Measurements from ENCODE around the gene ATOH8. TPM values are rescaled to one million over a fixed set of nuclear protein-coding genes. Genes with fewer than 3 reads are reported as not detected.

The ATOH8 gene
- total RNA-seq, 1 experiment from 2014 or later, result 0.20 TPM

DNA sequence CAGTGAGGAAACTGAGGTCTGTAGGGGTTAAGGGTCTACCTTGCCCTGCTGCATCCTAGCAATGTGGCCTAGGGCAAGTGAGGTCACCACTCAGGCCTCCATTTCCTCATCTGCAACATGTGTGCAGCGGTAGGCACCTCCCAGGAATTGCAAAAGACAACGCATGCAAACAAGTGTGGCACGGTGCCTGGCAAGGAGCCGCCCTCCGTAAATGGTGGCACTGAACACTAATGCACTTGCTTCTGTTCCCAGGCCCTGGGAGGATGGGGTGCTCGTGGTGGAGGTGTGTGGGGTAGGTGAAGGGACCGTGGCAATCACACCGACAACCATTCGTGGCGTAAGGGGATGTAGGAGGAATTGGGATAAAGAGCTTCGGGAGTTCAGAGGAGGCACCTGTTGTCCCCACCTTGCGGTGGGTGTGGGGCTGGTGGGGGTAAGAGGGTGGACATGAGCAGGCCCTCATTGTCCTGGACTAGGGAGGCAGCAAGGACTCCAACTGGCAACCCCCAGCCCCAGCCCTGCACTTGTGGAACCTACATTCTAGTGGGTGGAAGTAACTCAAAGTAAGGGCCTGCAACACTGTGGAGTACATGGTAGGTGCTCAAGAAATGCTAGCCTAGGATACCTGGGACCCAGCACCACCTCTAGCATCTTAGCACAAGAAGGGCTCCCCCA is 26.0 kb downstream of the ATOH8 start:
- H2AK5ac ChIP-seq (ENCODE audit: insufficient read length, low read length), result no peak overlapping the region
- no peak for DNase-seq
- H3K56ac ChIP-seq (ENCODE audit: insufficient read length, low read depth, low read length), result no peak overlapping the region
- no peak overlapping the region for H2BK15ac ChIP-seq (ENCODE audit: low read depth, low read length)
- no peak overlapping the region for H3T11ph ChIP-seq (ENCODE audit: low read length)
- no peak overlapping the region for H3K4me2 ChIP-seq (ENCODE audit: insufficient read depth, insufficient read length, low read length)
- no peak overlapping the region for H3K23ac ChIP-seq (ENCODE audit: insufficient read length, low read depth, low read length)
- H3K23me2 ChIP-seq (ENCODE audit: insufficient read length, low read depth, low read length, poor library complexity, severe bottlenecking), result no peaks in the 10 kb centered on the region
- Mint-ChIP-seq H3K36me3 (ENCODE audit: insufficient read depth in 1 of 3, low read depth in 3 of 3) (no peaks in the 10 kb centered on the region; a peak in 1 of 7 replicates), H3K4me3 (no peak overlapping the region), H3K4me1 (peaks cover 15 to 23% of the 10 kb centered on the region in 2 experiments), H3K27ac (peak overlapping the region in 1 of 3 experiments; percentile 70; a peak in 1 of 7 replicates), H3K27me3 (ENCODE audit: low read depth) (peaks cover 3% of the 10 kb centered on the region), H3K9me3 (no peaks in the 10 kb centered on the region)
- no peak overlapping the region for H4K5ac ChIP-seq (ENCODE audit: insufficient read length, low read depth, low read length)
- no peak overlapping the region for H2BK12ac ChIP-seq (ENCODE audit: insufficient read length, low read depth, low read length)
- H3K9ac ChIP-seq (ENCODE audit: extremely low read depth, insufficient read length, low read length), result no peak overlapping the region
- H2AFZ ChIP-seq (ENCODE audit: low read length), result no peak overlapping the region
- H3K4ac ChIP-seq (ENCODE audit: low read depth, low read length), result no peak overlapping the region
- no peak overlapping the region for H3K27ac ChIP-seq (ENCODE audit: insufficient read length, low read depth, low read length)
- no peak overlapping the region; the same call in 1 of the 2 replicates for H3K14ac ChIP-seq (ENCODE audit: insufficient read depth, low read length)
- H3K27me3 ChIP-seq (ENCODE audit: insufficient read depth, low read length), result no peaks in the 10 kb centered on the region
- WGBS (ENCODE audit: extremely low coverage, insufficient read length, low lambda C conversion rate), result no CpG with 5 or more reads among the region's 12 CpGs
- no peaks in the 10 kb centered on the region for H3K79me2 ChIP-seq (ENCODE audit: insufficient read depth, low read length)
- no peak overlapping the region for H2BK20ac ChIP-seq (ENCODE audit: low read depth, low read length, poor library complexity, severe bottlenecking)
- no peaks in the 10 kb centered on the region; the same call in 1 of the 2 replicates for H3K4me1 ChIP-seq (ENCODE audit: insufficient read depth, low read length)
- H4K91ac ChIP-seq (ENCODE audit: insufficient read length, low read depth, low read length), result no peak overlapping the region
- H4K20me1 ChIP-seq (ENCODE audit: control insufficient read depth, insufficient read depth, insufficient read length), result no peaks in the 10 kb centered on the region
- H4K8ac ChIP-seq (replicated peaks; ENCODE audit: insufficient read length, low read depth, low read length), result no peak overlapping the region
- H3K79me1 ChIP-seq (ENCODE audit: insufficient read depth, low read depth, low read length, poor library complexity, severe bottlenecking), result no peaks in the 10 kb centered on the region
- no peaks in the 10 kb centered on the region for H3K9me3 ChIP-seq (ENCODE audit: control insufficient read depth, low read depth, low read length)
- H2BK5ac ChIP-seq (ENCODE audit: insufficient read length, low read length), result no peak overlapping the region
- TF ChIP-seq CTCF (conservative IDR thresholded peaks at IDR 0.05), result no peak
- no peak overlapping the region for H2BK120ac ChIP-seq (ENCODE audit: low read depth, low read length, poor library complexity, severe bottlenecking)
- no peak overlapping the region for H3K18ac ChIP-seq (ENCODE audit: insufficient read length, low read depth, low read length)
